CD4-positive, alpha-beta T cell treated with Interferon alpha-2 for 1 hour (primary cell): Measurements from ENCODE around the gene IKZF1.
A peak's percentile ranks its signal among the peaks of the same experiment; 100 is the strongest.

Source experiments
- DNase-seq, 2 donors: peaks; one replicate each; pipeline ENCODE4 v3.0.0-alpha.2; 2020 to 2022

IKZF1 gene

GRCh38 chr7:50284296-50284695 lies 20.2 kb upstream of the IKZF1 start:
- DNase-seq: peak in 1 of 2 donors; percentile 23

- no peak for DNase-seq
Observed at GRCh38 chr7:50285269-50285668, 19.2 kb upstream of the IKZF1 start.

GRCh38 chr7:50287129-50287528 lies 17.4 kb upstream of the IKZF1 start:
- no peak for DNase-seq

GRCh38 chr7:50292165-50292757 lies 12.3 kb upstream of the IKZF1 start:
- DNase-seq: no peak

- no peak for DNase-seq
Observed at GRCh38 chr7:50292763-50293162, 11.8 kb upstream of the IKZF1 start.

- DNase-seq: no peak
Observed at GRCh38 chr7:50293509-50294179, 10.9 kb upstream of the IKZF1 start.

GRCh38 chr7:50295133-50295532 lies 9.4 kb upstream of the IKZF1 start:
- DNase-seq: no peak

- DNase-seq: no peak
Observed at GRCh38 chr7:50296799-50297198, 7.7 kb upstream of the IKZF1 start.

- no peak for DNase-seq
Observed at GRCh38 chr7:50298811-50299562, 5.5 kb upstream of the IKZF1 start.

- no peak for DNase-seq
Observed at GRCh38 chr7:50300336-50300735, 4.2 kb upstream of the IKZF1 start.

- DNase-seq: no peak
Observed at GRCh38 chr7:50302486-50303334, 1.8 kb upstream of the IKZF1 start.

- DNase-seq: peak in 1 of 2 donors; percentile 38
Observed at GRCh38 chr7:50303335-50304128, 984 bp upstream of the IKZF1 start.

- DNase-seq: peak; percentile 79
Observed at GRCh38 chr7:50304911-50305582, 531 bp downstream of the IKZF1 start.

- peak in 1 of 2 donors; percentile 35 for DNase-seq
Observed at GRCh38 chr7:50305583-50306493, 1.3 kb downstream of the IKZF1 start.

GRCh38 chr7:50306494-50307367 lies 2.2 kb downstream of the IKZF1 start:
- DNase-seq: no peak

GRCh38 chr7:50307368-50308032 lies 3.0 kb downstream of the IKZF1 start:
- peak; percentile 86 for DNase-seq

- peak in 1 of 2 donors; percentile 49 for DNase-seq
Observed at GRCh38 chr7:50308203-50308531, 3.7 kb downstream of the IKZF1 start.

- peak; percentile 33 to 41 for DNase-seq
Observed at GRCh38 chr7:50308532-50309385, 4.2 kb downstream of the IKZF1 start.
